VCaP (cell line): Measurements from ENCODE around the gene DUSP2.

Experiments used
- H3K27ac ChIP-seq: fragments of 450-650 bp; 2 replicates; pipeline ENCODE4 v1.5.1; 2017
- CTCF ChIP-seq: fragments of 450-650 bp; conservative IDR thresholded peaks from 2 replicates; pipeline ENCODE4 v1.5.1; 2017; ENCODE audit warnings: mild to moderate bottlenecking, moderate library complexity

The DUSP2 gene

GRCh38 chr2:96131813-96132745 lies 13.2 kb downstream of the DUSP2 start:
- no peak overlapping the region for H3K27ac ChIP-seq
- TF ChIP-seq CTCF = no peak

GRCh38 chr2:96131152-96131812 lies 14.0 kb downstream of the DUSP2 start:
- no peak for TF ChIP-seq CTCF

GRCh38 chr2:96130483-96130882 lies 14.8 kb downstream of the DUSP2 start:
- no peak for TF ChIP-seq CTCF
- H3K27ac ChIP-seq = no peak overlapping the region

More at GRCh38 chr2:96131152-96131812, 14.0 kb downstream of the DUSP2 start:
- no peak overlapping the region for H3K27ac ChIP-seq

GRCh38 chr2:96129528-96130120 lies 15.6 kb downstream of the DUSP2 start:
- H3K27ac ChIP-seq = no peak overlapping the region
- no peak for TF ChIP-seq CTCF

- no peak for TF ChIP-seq CTCF
- no peak overlapping the region for H3K27ac ChIP-seq
Observed at GRCh38 chr2:96128456-96128855, 16.8 kb downstream of the DUSP2 start.

GRCh38 chr2:96124406-96125265 lies 20.6 kb downstream of the DUSP2 start:
- no peak for TF ChIP-seq CTCF
- no peak overlapping the region for H3K27ac ChIP-seq
